ENCODE data around the gene NES.

- TF ChIP-seq CTCF (IDR thresholded peaks at IDR 0.05; ENCODE audit: insufficient read depth, low read length) (no peak), GABPA (IDR thresholded peaks at IDR 0.05; ENCODE audit: low read depth) (no peak), POLR2AphosphoS5 (IDR thresholded peaks at IDR 0.05; ENCODE audit: low read depth) (no peak), REST (IDR thresholded peaks at IDR 0.05; ENCODE audit: insufficient replicate concordance, low read depth) (no peak)
Observed at GRCh38 chr1:156654700-156655099, 22.5 kb downstream of the NES start.
